Raji (cell line): Measurements from ENCODE around the gene NEURL4.

Source experiments
- POLR2A ChIP-seq: IDR thresholded peaks from 2 replicates; pipeline ENCODE4 v1.6.1; 2011; ENCODE audit warnings: low read depth, low read length, control low read depth; ENCODE audit not compliant: insufficient read depth

The NEURL4 gene

GRCh38 chr17:7328840-7329373 lies at the start of gene NEURL4:
Gene NEURL4, minus strand, starts transcription at chr17:7329335. Its CDS starts 23 bp downstream, at chr17:7329312.
- TF ChIP-seq POLR2A: no peak

GRCh38 chr17:7374353-7374752 lies 45.2 kb upstream of the NEURL4 start:
- TF ChIP-seq POLR2A: no peak

GRCh38 chr17:7370853-7371252 lies 41.7 kb upstream of the NEURL4 start:
- no peak for TF ChIP-seq POLR2A

- TF ChIP-seq POLR2A: no peak
These were observed 40.7 kb upstream of the NEURL4 start for GRCh38 chr17:7369825-7370224.

GRCh38 chr17:7367918-7368598 lies 38.9 kb upstream of the NEURL4 start:
- TF ChIP-seq POLR2A: no peak

GRCh38 chr17:7367083-7367482 lies 37.9 kb upstream of the NEURL4 start:
- no peak for TF ChIP-seq POLR2A

GRCh38 chr17:7363311-7363710 lies 34.2 kb upstream of the NEURL4 start:
- no peak for TF ChIP-seq POLR2A

GRCh38 chr17:7361906-7362305 lies 32.8 kb upstream of the NEURL4 start:
- no peak for TF ChIP-seq POLR2A

- no peak for TF ChIP-seq POLR2A
These were observed 28.2 kb upstream of the NEURL4 start for GRCh38 chr17:7357381-7357780.

- no peak for TF ChIP-seq POLR2A
These were observed 27.6 kb upstream of the NEURL4 start for GRCh38 chr17:7356756-7357155.

- TF ChIP-seq POLR2A: peak; percentile 39; the same call in 1 of the 2 replicates
These were observed 27.0 kb upstream of the NEURL4 start for GRCh38 chr17:7356072-7356549.

- TF ChIP-seq POLR2A: no peak
These were observed 26.4 kb upstream of the NEURL4 start for GRCh38 chr17:7355573-7355972.

- TF ChIP-seq POLR2A: no peak
These were observed 25.9 kb upstream of the NEURL4 start, which contains the start of gene TMEM95 for GRCh38 chr17:7355053-7355452. Gene TMEM95, plus strand, starts transcription at chr17:7355156. Its CDS starts 49 bp downstream, at chr17:7355205.

GRCh38 chr17:7354262-7354843 lies 25.2 kb upstream of the NEURL4 start:
- TF ChIP-seq POLR2A: no peak

GRCh38 chr17:7352910-7353635 lies 23.9 kb upstream of the NEURL4 start:
- no peak for TF ChIP-seq POLR2A

GRCh38 chr17:7352503-7352889 lies 23.4 kb upstream of the NEURL4 start:
- no peak for TF ChIP-seq POLR2A
